Measurements from ENCODE around the gene HAPLN1.

The HAPLN1 gene

GRCh38 chr5:83590966-83591365, 129.7 kb downstream of the HAPLN1 start:
- TF ChIP-seq CTCF (IDR thresholded peaks at IDR 0.05; ENCODE audit: low read length) (no peak), EZH2phosphoT487 (IDR thresholded peaks at IDR 0.05; ENCODE audit: low read length) (no peak), EZH2 (optimal IDR thresholded peaks at IDR 0.05; ENCODE audit: low read depth, low read length) (no peak)
- no peak overlapping the region for H3K9ac ChIP-seq (ENCODE audit: low read length)

DNA sequence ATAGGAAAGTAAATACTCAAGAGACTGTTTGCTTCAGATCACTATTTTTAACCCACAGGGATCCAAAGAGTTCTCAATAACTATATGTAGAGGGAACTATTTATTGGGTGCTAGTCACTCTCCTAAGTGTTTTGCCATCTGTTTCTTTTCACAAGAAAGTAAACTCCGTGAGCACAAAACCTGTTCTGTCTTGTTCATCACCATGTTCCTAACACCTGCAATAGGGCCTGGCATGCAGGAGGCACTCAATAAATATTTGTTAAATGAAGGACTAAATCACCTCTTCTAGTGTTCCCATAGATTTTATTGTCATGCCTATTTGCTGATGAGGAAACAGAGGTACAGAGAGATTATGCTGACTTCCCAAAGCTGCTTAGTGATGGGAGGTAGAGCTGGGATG, 130.9 kb downstream of the HAPLN1 start:
- no peak for TF ChIP-seq EZH2 (optimal IDR thresholded peaks at IDR 0.05; ENCODE audit: low read depth, low read length)
- TF ChIP-seq CTCF (IDR thresholded peaks at IDR 0.05; ENCODE audit: low read length): no peak
- no peak for TF ChIP-seq EZH2phosphoT487 (IDR thresholded peaks at IDR 0.05; ENCODE audit: low read length)

More at GRCh38 chr5:83590966-83591365, 129.7 kb downstream of the HAPLN1 start:
- Histone ChIP-seq H3K36me3 (replicated peaks; ENCODE audit: insufficient read depth, low read length) (no peaks in the 10 kb centered on the region), H3K9me2 (replicated peaks; ENCODE audit: insufficient read depth, low read length) (no peaks in the 10 kb centered on the region), H3K4me1 (ENCODE audit: low read length) (no peaks in the 10 kb centered on the region), H3K79me2 (ENCODE audit: low read length) (no peaks in the 10 kb centered on the region), H3K4me3 (ENCODE audit: low read length) (no peak overlapping the region), H2AFZ (ENCODE audit: low read length) (no peak overlapping the region), H3K9me3 (replicated peaks; ENCODE audit: insufficient read depth, low read length) (no peaks in the 10 kb centered on the region), H3K27ac (ENCODE audit: low read length) (no peak overlapping the region), H3F3A (ENCODE audit: insufficient read depth, low read length) (no peaks in the 10 kb centered on the region), H3K4me2 (ENCODE audit: low read depth, low read length) (no peak overlapping the region), H3K27me3 (replicated peaks; ENCODE audit: insufficient read depth, low read length) (no peaks in the 10 kb centered on the region), H4K20me1 (ENCODE audit: insufficient read depth, low read length) (no peaks in the 10 kb centered on the region)
- DNase-seq: no peak

More for the DNA sequence above, 130.9 kb downstream of the HAPLN1 start:
- no peak overlapping the region for H3K4me2 ChIP-seq (ENCODE audit: low read depth, low read length)
- no peaks in the 10 kb centered on the region for H3K27me3 ChIP-seq (replicated peaks; ENCODE audit: insufficient read depth, low read length)
- H3K36me3 ChIP-seq (replicated peaks; ENCODE audit: insufficient read depth, low read length): no peaks in the 10 kb centered on the region
- no peak overlapping the region for H3K4me3 ChIP-seq (ENCODE audit: low read length)
- no peaks in the 10 kb centered on the region for H3K79me2 ChIP-seq (ENCODE audit: low read length)
- no peaks in the 10 kb centered on the region for H4K20me1 ChIP-seq (ENCODE audit: insufficient read depth, low read length)
- H3K9ac ChIP-seq (ENCODE audit: low read length): no peak overlapping the region
- no peaks in the 10 kb centered on the region for H3K4me1 ChIP-seq (ENCODE audit: low read length)
- no peak overlapping the region for H3K27ac ChIP-seq (ENCODE audit: low read length)
- DNase-seq: no peak
- no peak overlapping the region for H2AFZ ChIP-seq (ENCODE audit: low read length)
- no peaks in the 10 kb centered on the region for H3F3A ChIP-seq (ENCODE audit: insufficient read depth, low read length)
- H3K9me3 ChIP-seq (replicated peaks; ENCODE audit: insufficient read depth, low read length): no peaks in the 10 kb centered on the region
- H3K9me2 ChIP-seq (replicated peaks; ENCODE audit: insufficient read depth, low read length): no peaks in the 10 kb centered on the region
